ENCODE results near the gene TARS3. TPM values are rescaled to one million over a fixed set of nuclear protein-coding genes. Genes with fewer than 3 reads are reported as not detected.

TARS3 gene
- total RNA-seq, 4 donors from 2014 or later, result 2.9 to 16.6 (median 7.8) TPM

GRCh38 chr15:101692801-101693598 lies 31.3 kb downstream of the TARS3 start:
- no peak for TF ChIP-seq POLR2A (IDR thresholded peaks at IDR 0.05)
- TF ChIP-seq CTCF (IDR thresholded peaks at IDR 0.05), result no peak
- H3K36me3 ChIP-seq, result peaks cover 0 to 76% (median 13%) of the 10 kb centered on the region in 3 donors
- intact Hi-C loops (cut with DNase I), result no loop called here
- H3K9me3 ChIP-seq, result no peaks in the 10 kb centered on the region
- peaks cover 0 to 11% (median 4%) of the 10 kb centered on the region in 3 donors for H3K4me1 ChIP-seq
- no peak overlapping the region for H3K4me3 ChIP-seq
- no peak for DNase-seq
- WGBS, 2 donors, result 53 to 61% methylated on average over 4 of the region's 4 CpGs
- H3K27ac ChIP-seq, result peak overlapping the region in 3 of 4 donors; percentile 2 to 62 (median 19)
- no peaks in the 10 kb centered on the region for H3K27me3 ChIP-seq

GRCh38 chr15:101689901-101690300 lies 34.4 kb downstream of the TARS3 start:
- no peak overlapping the region for H3K27ac ChIP-seq
- no peaks in the 10 kb centered on the region for H3K9me3 ChIP-seq
- no peaks in the 10 kb centered on the region for H3K27me3 ChIP-seq
- 85 to 90% methylated on average over 6 of the region's 6 CpGs for WGBS, 2 donors
- peaks cover 0 to 11% (median 4%) of the 10 kb centered on the region in 3 donors for H3K4me1 ChIP-seq
- intact Hi-C loops (cut with DNase I), result no loop called here
- H3K4me3 ChIP-seq, result no peak overlapping the region
- H3K36me3 ChIP-seq, result peaks cover 0 to 77% (median 2%) of the 10 kb centered on the region in 3 donors
- TF ChIP-seq POLR2A (IDR thresholded peaks at IDR 0.05) (no peak), CTCF (IDR thresholded peaks at IDR 0.05) (no peak)
- no peak for DNase-seq

- H3K9me3 ChIP-seq, result no peaks in the 10 kb centered on the region
- no peak overlapping the region for H3K27ac ChIP-seq
- DNase-seq, result no peak
- TF ChIP-seq POLR2A (IDR thresholded peaks at IDR 0.05) (no peak), CTCF (IDR thresholded peaks at IDR 0.05) (no peak)
- 91 to 100% methylated on average over 2 of the region's 2 CpGs for WGBS, 2 donors
- H3K27me3 ChIP-seq, result no peaks in the 10 kb centered on the region
- peaks cover 0 to 78% (median 9%) of the 10 kb centered on the region in 3 donors for H3K36me3 ChIP-seq
- intact Hi-C loops (cut with DNase I), result no loop called here
- H3K4me3 ChIP-seq, result no peak overlapping the region
- no peaks in the 10 kb centered on the region for H3K4me1 ChIP-seq
Observed at GRCh38 chr15:101686718-101687117, 37.6 kb downstream of the TARS3 start.

GRCh38 chr15:101684877-101685276 lies 39.4 kb downstream of the TARS3 start:
- TF ChIP-seq CTCF (IDR thresholded peaks at IDR 0.05), result no peak
- no peaks in the 10 kb centered on the region for H3K4me1 ChIP-seq
- peaks cover 0 to 83% (median 12%) of the 10 kb centered on the region in 3 donors for H3K36me3 ChIP-seq
- H3K27me3 ChIP-seq, result no peaks in the 10 kb centered on the region
- no peak overlapping the region for H3K4me3 ChIP-seq
- DNase-seq, result no peak
- intact Hi-C loops (cut with DNase I), result no loop called here
- H3K27ac ChIP-seq, result no peak overlapping the region
- 92 to 93% methylated on average over 3 of the region's 3 CpGs for WGBS, 2 donors
- no peaks in the 10 kb centered on the region for H3K9me3 ChIP-seq

GRCh38 chr15:101684384-101684783 lies 39.9 kb downstream of the TARS3 start:
- intact Hi-C loops (cut with DNase I), result no loop called here
- no peaks in the 10 kb centered on the region for H3K9me3 ChIP-seq
- WGBS, 2 donors, result 13 to 14% methylated on average over 1 of the region's 1 CpG
- no peaks in the 10 kb centered on the region for H3K4me1 ChIP-seq
- H3K36me3 ChIP-seq, result peaks cover 0 to 83% (median 12%) of the 10 kb centered on the region in 3 donors
- H3K27me3 ChIP-seq, result no peaks in the 10 kb centered on the region
- H3K27ac ChIP-seq, result no peak overlapping the region
- DNase-seq, result no peak
- no peak overlapping the region for H3K4me3 ChIP-seq
- TF ChIP-seq POLR2A (IDR thresholded peaks at IDR 0.05), result no peak
